IMR-90 (cell line): ENCODE measurements around the gene SNTA1. TPM values are rescaled to one million over a fixed set of nuclear protein-coding genes. Genes with fewer than 3 reads are reported as not detected.

Experiments
- ATAC-seq: fragments of 200-7000 bp; cut with Tn5 transposase; 2 replicates; pipeline ENCODE4 v1.9.1; 2020; ENCODE audit warnings: low read depth, mild to moderate bottlenecking, moderate library complexity
- BruUV-seq: library from RNA; stranded (reverse); fragments of 400-500 nt; replicated peaks from 2 replicates; lab custom pipeline; 2021; lab: Mats Ljungman, UMichigan
- CTCF ChIA-PET: fragments of 300-600 bp; formaldehyde crosslinking; extraction: SDS; loops from one replicate; lab custom pipeline; 2021; ENCODE audit warnings: antibody characterized with exemption; lab: Yijun Ruan, JAX
- POLR2A ChIA-PET: fragments of 300-600 bp; sonication (Branson Sonifier 250); formaldehyde crosslinking; loops from one replicate; lab custom pipeline; 2022; ENCODE audit warnings: antibody characterized with exemption; ENCODE audit not compliant: unreplicated experiment; lab: Charles Lee
- DNase-seq: peaks from one replicate; pipeline ENCODE4 v3.0.0; 2013
- H2AFZ ChIP-seq: replicated peaks from 2 replicates; pipeline ENCODE3; 2013; ENCODE audit warnings: low read length, mild to moderate bottlenecking; ENCODE audit not compliant: poor library complexity
- H2AK5ac ChIP-seq: 2 replicates; pipeline ENCODE4 v1.6.1; 2013; ENCODE audit warnings: low read depth, low read length, inconsistent platforms
- H2AK9ac ChIP-seq: replicated peaks from 2 replicates; pipeline ENCODE3; 2013; ENCODE audit warnings: mild to moderate bottlenecking, low read depth, low read length, moderate library complexity; ENCODE audit not compliant: poor library complexity
- H2BK120ac ChIP-seq: 2 replicates; pipeline ENCODE4 v1.6.1; 2013; ENCODE audit warnings: low read depth, low read length, inconsistent platforms
- H2BK15ac ChIP-seq: 3 replicates; pipeline ENCODE4 v1.6.1; 2013; ENCODE audit warnings: low read depth, low read length, inconsistent platforms
- H2BK20ac ChIP-seq: 2 replicates; pipeline ENCODE4 v1.6.1; 2013; ENCODE audit warnings: low read depth, mild to moderate bottlenecking, inconsistent platforms, low read length, moderate library complexity
- H2BK5ac ChIP-seq: 2 replicates; pipeline ENCODE4 v1.6.1; 2013; ENCODE audit warnings: mild to moderate bottlenecking, low read depth, low read length, inconsistent platforms; ENCODE audit not compliant: poor library complexity, severe bottlenecking
- H3K14ac ChIP-seq: replicated peaks from 2 replicates; pipeline ENCODE4 v1.6.1; 2013; ENCODE audit warnings: low read depth, low read length, inconsistent platforms
- H3K18ac ChIP-seq: 2 replicates; pipeline ENCODE4 v1.6.1; 2013; ENCODE audit warnings: low read depth, low read length, control low read depth
- H3K23ac ChIP-seq: 2 replicates; pipeline ENCODE4 v1.6.1; 2013; ENCODE audit warnings: low read depth, low read length, inconsistent platforms
- H3K27ac ChIP-seq: 2 replicates; pipeline ENCODE4 v1.5.1; 2013; ENCODE audit warnings: mild to moderate bottlenecking, control low read depth, low read length; ENCODE audit not compliant: insufficient read depth
- H3K27me3 ChIP-seq: 2 replicates; pipeline ENCODE4 v1.6.1; 2013; ENCODE audit warnings: low read length; ENCODE audit not compliant: control insufficient read depth, insufficient read depth
- H3K36me3 ChIP-seq: 2 replicates; pipeline ENCODE4 v1.6.1; 2013; ENCODE audit warnings: low read length, mixed read lengths; ENCODE audit not compliant: control insufficient read depth, insufficient read depth
- H3K4ac ChIP-seq: 2 replicates; pipeline ENCODE4 v1.6.1; 2013; ENCODE audit warnings: low read depth, low read length, inconsistent platforms
- H3K4me1 ChIP-seq: 2 replicates; pipeline ENCODE4 v1.6.1; 2013; ENCODE audit warnings: low read length, mixed read lengths; ENCODE audit not compliant: control insufficient read depth, insufficient read depth
- H3K4me2 ChIP-seq: 2 replicates; pipeline ENCODE4 v1.6.1; 2013; ENCODE audit warnings: low read depth, mild to moderate bottlenecking, control low read depth, low read length, moderate library complexity
- H3K4me3 ChIP-seq: 2 replicates; pipeline ENCODE4 v1.5.1; 2013; ENCODE audit warnings: low read depth, mild to moderate bottlenecking, control low read depth, low read length, moderate library complexity; ENCODE audit not compliant: insufficient read depth
- H3K56ac ChIP-seq: 2 replicates; pipeline ENCODE4 v1.6.1; 2013; ENCODE audit warnings: low read length, inconsistent platforms; ENCODE audit not compliant: insufficient read depth; ENCODE audit errors: extremely low read depth
- H3K79me1 ChIP-seq, 2 experiments: 2 replicates each; pipeline ENCODE4 v1.6.1; 2013; ENCODE audit warnings: low read length in 2 of 2, inconsistent platforms in 1 of 2, low read depth in 1 of 2
- H3K9ac ChIP-seq: 2 replicates; pipeline ENCODE4 v1.6.1; 2013; ENCODE audit warnings: low read depth, low read length, control low read depth
- H3K9me1 ChIP-seq: 2 replicates; pipeline ENCODE4 v1.6.1; 2013; ENCODE audit warnings: low read length, inconsistent platforms; ENCODE audit not compliant: insufficient read depth
- H3K9me3 ChIP-seq: 2 replicates; pipeline ENCODE4 v1.6.1; 2013; ENCODE audit warnings: low read length; ENCODE audit not compliant: control insufficient read depth, insufficient read depth
- H4K20me1 ChIP-seq: 2 replicates; pipeline ENCODE4 v1.6.1; 2013; ENCODE audit warnings: low read length, inconsistent platforms; ENCODE audit not compliant: insufficient read depth
- H4K5ac ChIP-seq: 2 replicates; pipeline ENCODE4 v1.6.1; 2013; ENCODE audit warnings: mild to moderate bottlenecking, low read depth, low read length, control low read depth
- H4K8ac ChIP-seq, 2 experiments: 2 replicates each; pipeline ENCODE4 v1.6.1; 2013; ENCODE audit warnings: low read depth in 2 of 2, low read length in 2 of 2, control low read depth in 1 of 2, inconsistent platforms in 1 of 2
- H4K91ac ChIP-seq: 2 replicates; pipeline ENCODE4 v1.6.1; 2013; ENCODE audit warnings: low read depth, low read length, inconsistent platforms; ENCODE audit not compliant: insufficient read depth
- BHLHE40 ChIP-seq: fragments of 150-350 bp; IDR thresholded peaks from 2 replicates; pipeline ENCODE4 v1.6.1; 2016; ENCODE audit warnings: mild to moderate bottlenecking, low read depth, low read length
- CEBPB ChIP-seq: IDR thresholded peaks from 2 replicates; pipeline ENCODE4 v1.6.1; 2012; ENCODE audit warnings: low read depth, low read length, improper control_type of control experiment
- CHD1 ChIP-seq: IDR thresholded peaks from 2 replicates; pipeline ENCODE4 v1.6.1; 2012; ENCODE audit warnings: low read depth, low read length, improper control_type of control experiment
- CTCF ChIP-seq: conservative IDR thresholded peaks from 2 replicates; pipeline ENCODE4 v1.5.1; 2012; ENCODE audit warnings: mild to moderate bottlenecking, low read depth, low read length, improper control_type of control experiment
- FOS ChIP-seq: fragments of 150-350 bp; IDR thresholded peaks from 2 replicates; pipeline ENCODE4 v1.6.1; 2016; ENCODE audit warnings: low read depth, low read length
- MAFK ChIP-seq: IDR thresholded peaks from 2 replicates; pipeline ENCODE4 v1.6.1; 2012; ENCODE audit warnings: low read depth, low read length, improper control_type of control experiment
- MAZ ChIP-seq: IDR thresholded peaks from 2 replicates; pipeline ENCODE4 v1.6.1; 2012; ENCODE audit warnings: low read depth, mild to moderate bottlenecking, low read length, improper control_type of control experiment, moderate library complexity, borderline replicate concordance
- MXI1 ChIP-seq: IDR thresholded peaks from 2 replicates; pipeline ENCODE4 v1.6.1; 2012; ENCODE audit warnings: low read depth, mild to moderate bottlenecking, low read length, moderate library complexity, borderline replicate concordance
- NFE2L2 ChIP-seq: fragments of 150-350 bp; IDR thresholded peaks from 2 replicates; pipeline ENCODE4 v1.6.1; 2016; ENCODE audit warnings: low read depth, mild to moderate bottlenecking, low read length
- POLR2A ChIP-seq: IDR thresholded peaks from 2 replicates; pipeline ENCODE4 v1.6.1; 2012; ENCODE audit warnings: mild to moderate bottlenecking, low read depth, low read length
- RAD21 ChIP-seq: IDR thresholded peaks from 2 replicates; pipeline ENCODE4 v1.6.1; 2012; ENCODE audit warnings: low read length, improper control_type of control experiment
- RCOR1 ChIP-seq: IDR thresholded peaks from 2 replicates; pipeline ENCODE4 v1.6.1; 2012; ENCODE audit warnings: mild to moderate bottlenecking, low read length, improper control_type of control experiment; ENCODE audit not compliant: insufficient replicate concordance
- RFX5 ChIP-seq: IDR thresholded peaks from 2 replicates; pipeline ENCODE4 v1.8.0; 2012; ENCODE audit warnings: low read depth, mild to moderate bottlenecking, low read length, moderate library complexity
- SMC3 ChIP-seq: fragments of 150-350 bp; IDR thresholded peaks from 2 replicates; pipeline ENCODE4 v1.6.1; 2016; ENCODE audit warnings: low read depth, mild to moderate bottlenecking, antibody characterized with exemption, low read length, moderate library complexity
- USF2 ChIP-seq: fragments of 150-350 bp; IDR thresholded peaks from 2 replicates; pipeline ENCODE4 v1.6.1; 2017; ENCODE audit warnings: mild to moderate bottlenecking, antibody characterized with exemption, low read length, low read depth
- WGBS, 2 experiments: methylation state at CpG; one replicate each; pipeline versions ENCODE4 v1.1.5 to v1.1.7; 2013; ENCODE audit warnings: missing lambda C conversion rate in 2 of 2; ENCODE audit not compliant: insufficient read length in 1 of 2; ENCODE audit errors: extremely low coverage in 2 of 2; 5-methylcytosine and 5-hydroxymethylcytosine counted together
- dilution Hi-C: fragments of 300-500 bp; cut with HindIII; formaldehyde crosslinking; loops from one replicate; pipeline ENCODE4 v1.14.3; 2018; ENCODE audit warnings: low sequenced_read_pairs; ENCODE audit not compliant: unreplicated experiment
- in situ Hi-C: fragments of 300-500 bp; cut with MboI; formaldehyde crosslinking; loops from 3 replicates; pipeline ENCODE4 v1.14.3; 2019; ENCODE audit warnings: low sequenced_read_pairs, inconsistent platforms, mixed read lengths
- intact Hi-C: fragments of 100-400 bp; cut with micrococcal nuclease; formaldehyde crosslinking; loops from 2 replicates; pipeline ENCODE4 v1.10.0; 2022
- polyA plus RNA-seq, 3 experiments: library from polyadenylated mRNA; depleted of rRNA; stranded (reverse); fragments of >200 nt; gene quantifications; 2 replicates each; pipeline ENCODE4 v1.2.3, GENCODE V29; 2012; ENCODE audit warnings: low replicate concordance in 1 of 3
- total RNA-seq: library from RNA; depleted of rRNA; stranded (reverse); fragments of >200 nt; gene quantifications from 2 replicates; pipeline ENCODE4 v1.2.3, GENCODE V29; 2012
- TF ChIP-seq, protein P1 (sequence below): fragments of 150-350 bp; IDR thresholded peaks from 2 replicates; pipeline ENCODE4 v1.6.1; 2016; ENCODE audit warnings: low read depth, mild to moderate bottlenecking, low read length, moderate library complexity, borderline replicate concordance

The SNTA1 gene
- total and polyA plus RNA-seq, 2 of the 4 experiments (the other 2 are of a cell fraction): 10.6 to 15.4 TPM

DNA sequence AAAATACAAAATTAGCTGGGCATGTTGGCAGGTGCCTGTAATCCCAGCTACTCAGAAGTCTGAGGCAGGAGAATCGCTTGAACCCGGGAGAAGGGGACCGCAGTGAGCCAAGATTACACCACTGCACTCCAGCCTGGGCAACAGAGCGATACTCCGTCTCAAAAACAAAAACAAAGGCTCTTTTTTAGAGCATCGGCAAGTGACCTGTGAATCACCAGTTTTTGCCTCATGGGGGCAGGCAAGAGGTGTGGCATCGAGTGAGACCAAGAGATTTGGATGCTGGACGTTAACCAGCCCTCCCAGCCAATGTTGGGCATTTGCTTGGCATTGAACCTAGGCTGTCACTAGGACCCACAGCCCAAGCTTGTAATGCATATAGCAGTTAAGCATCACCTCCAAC, 27.6 kb downstream of the SNTA1 start:
- no TSS peak for BruUV-seq
- Histone ChIP-seq H3K4me2 (no peak overlapping the region), H3K4me3 (no peak overlapping the region), H3K18ac (no peak overlapping the region), H3K23ac (no peak overlapping the region), H3K56ac (no peak overlapping the region), H4K8ac (no peak overlapping the region), H2BK120ac (no peak overlapping the region), H3K14ac (no peak overlapping the region), H3K9me1 (peaks cover 3% of the 10 kb centered on the region; the same call in 1 of the 2 replicates), H3K27ac (no peak overlapping the region), H2AK9ac (no peak overlapping the region), H2AFZ (no peak overlapping the region), H3K27me3 (no peaks in the 10 kb centered on the region), H3K9me3 (no peaks in the 10 kb centered on the region), H4K20me1 (no peaks in the 10 kb centered on the region), H2BK15ac (no peak overlapping the region), H4K91ac (no peak overlapping the region), H3K4ac (no peak overlapping the region), H3K4me1 (no peaks in the 10 kb centered on the region), H2BK20ac (no peak overlapping the region), H2AK5ac (no peak overlapping the region), H3K36me3 (peaks cover 9% of the 10 kb centered on the region; the same call in 1 of the 2 replicates), H4K5ac (no peak overlapping the region), H3K79me1 (no peaks in the 10 kb centered on the region; a peak in 1 of 4 replicates), H2BK5ac (no peak overlapping the region), H3K9ac (no peak overlapping the region)
- no CpG with 5 or more reads among the region's 8 CpGs for WGBS, 2 experiments
- TF ChIP-seq NFE2L2 (no peak), RFX5 (no peak), SMC3 (peak; percentile 28; the same call in 1 of the 2 replicates), CHD1 (no peak), BHLHE40 (no peak), POLR2A (no peak), FOS (no peak), RAD21 (peak; percentile 49), RCOR1 (no peak), CTCF (peak; percentile 48), MAFK (no peak), USF2 (no peak), CEBPB (no peak), MAZ (no peak), MXI1 (no peak)
- TF ChIP-seq, protein P1, sequence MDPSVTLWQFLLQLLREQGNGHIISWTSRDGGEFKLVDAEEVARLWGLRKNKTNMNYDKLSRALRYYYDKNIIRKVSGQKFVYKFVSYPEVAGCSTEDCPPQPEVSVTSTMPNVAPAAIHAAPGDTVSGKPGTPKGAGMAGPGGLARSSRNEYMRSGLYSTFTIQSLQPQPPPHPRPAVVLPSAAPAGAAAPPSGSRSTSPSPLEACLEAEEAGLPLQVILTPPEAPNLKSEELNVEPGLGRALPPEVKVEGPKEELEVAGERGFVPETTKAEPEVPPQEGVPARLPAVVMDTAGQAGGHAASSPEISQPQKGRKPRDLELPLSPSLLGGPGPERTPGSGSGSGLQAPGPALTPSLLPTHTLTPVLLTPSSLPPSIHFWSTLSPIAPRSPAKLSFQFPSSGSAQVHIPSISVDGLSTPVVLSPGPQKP: no peak
- intact Hi-C loops: no loop called here
- POLR2A ChIA-PET: no interaction called here
- DNase-seq (peak; percentile 35), ATAC-seq (peak; percentile 87)
- in situ Hi-C loops: no loop called here
- CTCF ChIA-PET: interaction anchor here (0.6 kb wide), 1 partner anchor 211 kb away, joined by 3 read pairs; no protein-coding TSS in a partner anchor
- dilution Hi-C loops: no loop called here
